Kidney (tissue), 14 donors: ENCODE results near the gene TECPR1. TPM values are rescaled to one million over a fixed set of nuclear protein-coding genes. Genes with fewer than 3 reads are reported as not detected.

Experiments used
- DNase-seq, 5 donors: peaks; one replicate each; pipeline ENCODE4 v3.0.0-alpha.2; 2013 to 2020
- FAIRE-seq: peaks from 2 replicates; lab custom pipeline; 2012; peaks lifted over from hg19 to GRCh38; lab: Jason Lieb, UNC
- H3K27ac ChIP-seq, 2 donors: one replicate each; pipeline ENCODE4 v1.7.0; 2013; ENCODE audit warnings: low read depth in 2 of 2, low read length in 2 of 2, inconsistent platforms in 1 of 2
- H3K27me3 ChIP-seq: one replicate; pipeline ENCODE4 v1.7.1; 2013; ENCODE audit warnings: low read length, inconsistent platforms; ENCODE audit not compliant: control insufficient read depth, insufficient read depth
- H3K36me3 ChIP-seq, 3 donors: one replicate each; pipeline versions ENCODE4 v1.7.0 to v1.7.1; 2013; ENCODE audit warnings: low read length in 3 of 3, control low read depth in 1 of 3, inconsistent platforms in 1 of 3; ENCODE audit not compliant: insufficient read depth in 3 of 3, control insufficient read depth in 2 of 3
- H3K4me1 ChIP-seq, 3 donors: one replicate each; pipeline versions ENCODE4 v1.7.0 to v1.7.1; 2013; ENCODE audit warnings: low read length in 3 of 3, inconsistent platforms in 1 of 3, low read depth in 1 of 3; ENCODE audit not compliant: control insufficient read depth in 2 of 3, insufficient read depth in 2 of 3
- H3K4me3 ChIP-seq, 3 donors: one replicate each; pipeline versions ENCODE4 v1.7.0 to v1.8.1; 2013; ENCODE audit warnings: low read length in 3 of 3, control low read depth in 1 of 3, inconsistent platforms in 1 of 3
- H3K9ac ChIP-seq, 3 donors: one replicate each; pipeline versions ENCODE4 v1.7.0 to v1.7.1; 2013; ENCODE audit warnings: low read length in 3 of 3, control low read depth in 1 of 3, inconsistent platforms in 1 of 3
- H3K9me3 ChIP-seq, 3 donors: one replicate each; pipeline versions ENCODE4 v1.7.0 to v1.7.1; 2013; ENCODE audit warnings: low read length in 3 of 3, control low read depth in 1 of 3, inconsistent platforms in 1 of 3; ENCODE audit not compliant: control insufficient read depth in 2 of 3, insufficient read depth in 1 of 3
- intact Hi-C: fragments of 100-400 bp; cut with DNase I; formaldehyde crosslinking; loops from one replicate; pipeline ENCODE4 v1.11.1; 2022
- polyA plus RNA-seq: library from polyadenylated mRNA; stranded (reverse); fragments of 350-450 nt; fragmentation: Illumina TruSeq; extraction: RNeasy Lipid Tissue Mini Kit (QIAGEN cat#74804); gene quantifications from one replicate; pipeline ENCODE4 v1.2.3, GENCODE V29; 2014; ENCODE audit warnings: low read depth, low replicate concordance; ENCODE audit not compliant: insufficient read depth
- total RNA-seq: library from RNA; stranded (reverse); fragmentation: NEBNext Ultra II Directional; extraction: Animal tissue kit (Norgen Biotek cat#: 25700); gene quantifications from one replicate; pipeline ENCODE4 v1.2.1, GENCODE V29; 2021
- TF ChIP-seq, protein P1 (sequence below): IDR thresholded peaks from 3 replicates; pipeline ENCODE4 v1.5.1; 2012; ENCODE audit warnings: mild to moderate bottlenecking, moderate library complexity, borderline replicate concordance; ENCODE audit not compliant: insufficient read depth; ENCODE audit errors: extremely low read depth
- donor health status: control.
- donor health status: control.
- donor health status: control.
- donor health status: control.
- donor health status: control.
- donor health status: DM: yes; HTN: yes; CAD: no.
- donor health status: Normal renal cell carcinoma (clear cell type).

The TECPR1 gene
- total and polyA plus RNA-seq, 2 donors from 2014 or later = 5.1 to 39.5 TPM

DNA sequence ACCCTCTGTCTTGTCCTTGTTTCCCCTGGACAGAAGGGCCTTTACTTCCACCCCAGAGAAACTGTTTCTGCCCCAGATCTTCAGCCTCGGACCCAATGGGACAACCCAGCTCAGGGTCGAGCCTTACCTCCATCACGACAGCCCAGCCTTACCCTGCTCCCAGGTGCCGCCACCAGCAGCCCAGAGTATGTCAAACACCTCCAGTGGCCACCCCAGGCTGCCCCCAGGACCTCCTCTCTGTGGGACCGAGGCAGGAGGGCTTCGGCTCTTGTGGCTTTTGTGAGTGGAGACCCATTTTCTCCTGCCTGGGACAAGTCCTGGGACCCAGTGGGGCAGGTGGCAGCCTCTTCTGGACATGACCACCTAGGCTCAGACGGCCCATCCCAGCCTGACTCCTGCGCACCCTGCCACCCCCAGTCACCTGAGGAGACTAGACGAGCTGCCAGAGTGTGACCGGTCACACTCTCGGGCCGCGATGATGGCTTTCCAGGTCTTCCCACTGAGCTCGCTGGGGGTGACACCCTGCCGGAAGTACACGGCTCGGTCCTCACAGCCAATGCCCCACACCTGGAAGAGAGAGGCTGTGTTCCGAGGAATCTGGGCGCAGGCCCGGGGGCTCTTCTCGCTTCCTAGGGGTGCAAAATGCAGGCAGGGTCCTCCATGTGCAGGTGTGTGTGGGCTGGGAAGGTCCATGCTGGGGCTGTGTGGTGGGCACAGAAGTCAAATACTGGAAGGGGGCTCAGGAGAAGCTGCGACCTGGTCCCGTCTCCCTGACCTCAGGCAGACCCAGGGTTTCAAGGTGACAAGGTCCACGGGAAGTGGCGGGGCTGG is 15.5 kb downstream of the TECPR1 start:
- FAIRE-seq (no peak), DNase-seq (no peak)
- H3K4me1 ChIP-seq = no peaks in the 10 kb centered on the region
- peaks cover 0 to 6% (median 0%) of the 10 kb centered on the region in 3 donors for H3K36me3 ChIP-seq
- H3K9ac ChIP-seq = no peak overlapping the region
- H3K27ac ChIP-seq = no peak overlapping the region
- H3K4me3 ChIP-seq = no peak overlapping the region
- TF ChIP-seq, protein P1, sequence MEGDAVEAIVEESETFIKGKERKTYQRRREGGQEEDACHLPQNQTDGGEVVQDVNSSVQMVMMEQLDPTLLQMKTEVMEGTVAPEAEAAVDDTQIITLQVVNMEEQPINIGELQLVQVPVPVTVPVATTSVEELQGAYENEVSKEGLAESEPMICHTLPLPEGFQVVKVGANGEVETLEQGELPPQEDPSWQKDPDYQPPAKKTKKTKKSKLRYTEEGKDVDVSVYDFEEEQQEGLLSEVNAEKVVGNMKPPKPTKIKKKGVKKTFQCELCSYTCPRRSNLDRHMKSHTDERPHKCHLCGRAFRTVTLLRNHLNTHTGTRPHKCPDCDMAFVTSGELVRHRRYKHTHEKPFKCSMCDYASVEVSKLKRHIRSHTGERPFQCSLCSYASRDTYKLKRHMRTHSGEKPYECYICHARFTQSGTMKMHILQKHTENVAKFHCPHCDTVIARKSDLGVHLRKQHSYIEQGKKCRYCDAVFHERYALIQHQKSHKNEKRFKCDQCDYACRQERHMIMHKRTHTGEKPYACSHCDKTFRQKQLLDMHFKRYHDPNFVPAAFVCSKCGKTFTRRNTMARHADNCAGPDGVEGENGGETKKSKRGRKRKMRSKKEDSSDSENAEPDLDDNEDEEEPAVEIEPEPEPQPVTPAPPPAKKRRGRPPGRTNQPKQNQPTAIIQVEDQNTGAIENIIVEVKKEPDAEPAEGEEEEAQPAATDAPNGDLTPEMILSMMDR = no peak
- no peaks in the 10 kb centered on the region for H3K9me3 ChIP-seq
- intact Hi-C loops = no loop called here
- no peaks in the 10 kb centered on the region for H3K27me3 ChIP-seq

DNA sequence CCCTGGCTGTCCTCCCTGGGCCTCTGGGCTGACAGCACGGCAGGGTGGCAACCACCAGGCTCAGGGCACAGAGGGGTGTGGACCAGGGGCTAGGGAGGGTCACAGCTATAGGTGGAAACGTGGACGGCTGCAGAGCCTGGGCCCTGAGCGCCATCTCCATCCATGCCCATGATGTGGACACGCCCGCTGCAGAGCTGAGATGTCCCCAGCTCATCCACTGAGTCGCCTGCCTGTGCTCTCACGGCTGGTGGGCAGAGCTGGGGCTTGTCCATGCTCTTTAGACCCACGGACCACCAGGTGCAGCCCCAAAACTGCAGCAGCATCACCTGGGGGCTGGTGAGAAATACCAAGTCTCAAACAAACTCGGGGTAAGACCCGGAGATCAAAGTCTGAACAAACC is 16.1 kb downstream of the TECPR1 start:
- Histone ChIP-seq H3K36me3 (peaks cover 0 to 6% (median 0%) of the 10 kb centered on the region in 3 donors), H3K9ac (no peak overlapping the region), H3K4me1 (no peaks in the 10 kb centered on the region), H3K9me3 (no peaks in the 10 kb centered on the region), H3K4me3 (no peak overlapping the region), H3K27ac (no peak overlapping the region), H3K27me3 (no peaks in the 10 kb centered on the region)
- TF ChIP-seq, protein P1 = no peak
- FAIRE-seq (no peak), DNase-seq (no peak)
- intact Hi-C loops = no loop called here

DNA sequence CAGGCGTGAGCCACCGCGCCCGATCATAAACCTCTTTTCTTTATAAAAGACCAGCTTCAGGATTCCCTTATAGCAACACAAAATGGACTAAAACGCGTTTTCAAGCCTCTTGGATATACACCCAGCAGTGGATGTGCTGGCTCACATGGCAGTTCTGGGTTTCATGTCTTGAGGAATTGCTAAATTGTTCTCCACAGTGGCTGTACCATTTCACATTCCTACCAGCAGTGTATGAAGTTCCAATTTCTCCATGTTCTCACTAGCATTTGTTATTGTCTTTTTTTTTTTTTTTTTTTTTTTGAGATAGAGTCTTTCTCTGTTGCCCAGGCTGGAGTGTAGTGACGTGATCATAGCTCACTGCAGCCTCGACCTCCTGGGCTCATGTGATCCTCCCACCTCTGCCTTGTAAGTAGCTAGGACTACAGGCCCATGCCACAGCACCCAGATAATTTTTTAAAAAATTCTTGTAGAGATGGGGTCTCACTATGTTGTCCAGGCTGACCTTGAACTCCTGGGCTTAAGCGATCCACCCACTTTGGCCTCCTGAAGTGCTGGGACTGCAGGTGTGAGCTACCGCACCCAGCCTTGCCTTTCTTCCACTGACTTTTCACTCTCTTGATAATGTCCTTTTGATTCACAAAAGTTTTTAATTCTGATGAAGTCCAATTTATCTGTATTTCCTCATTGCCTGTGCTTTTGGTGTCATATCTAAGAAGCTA is 17.4 kb downstream of the TECPR1 start:
- no peaks in the 10 kb centered on the region for H3K4me1 ChIP-seq
- peaks cover 0 to 3% (median 0%) of the 10 kb centered on the region in 3 donors for H3K36me3 ChIP-seq
- no peak for DNase-seq
- no peak overlapping the region for H3K27ac ChIP-seq
- H3K27me3 ChIP-seq = no peaks in the 10 kb centered on the region
- TF ChIP-seq, protein P1 = no peak
- no peak overlapping the region for H3K4me3 ChIP-seq
- H3K9ac ChIP-seq = no peak overlapping the region
- intact Hi-C loops = no loop called here
- no peaks in the 10 kb centered on the region for H3K9me3 ChIP-seq
- no peak for FAIRE-seq
